Gastroesophageal sphincter (tissue), 4 donors: Measurements from ENCODE around the gene PVALB. TPM values are rescaled to one million over a fixed set of nuclear protein-coding genes. Genes with fewer than 3 reads are reported as not detected.

ENCODE experiments used
- ATAC-seq: fragments of 150-250 bp; one replicate; pipeline ENCODE4 v1.9.1; 2016; ENCODE audit warnings: mild to moderate bottlenecking, moderate library complexity
- H3K27ac ChIP-seq, 4 donors: fragments of 200-600 bp; sonication (generic) in 3 of 4; 1 replicate in 3 of 4; 2 replicates in 1 of 4; pipeline ENCODE4 v1.5.1; 2016 to 2019
- H3K27me3 ChIP-seq: fragments of 200-600 bp; sonication (generic); one replicate; pipeline ENCODE4 v1.5.1; 2019
- H3K36me3 ChIP-seq, 2 donors: fragments of 200-600 bp; sonication (generic); one replicate each; pipeline ENCODE4 v1.5.1; 2019; ENCODE audit warnings: control low read depth in 1 of 2
- H3K4me1 ChIP-seq, 3 donors: fragments of 200-600 bp; sonication (generic); 1 replicate in 2 of 3; 2 replicates in 1 of 3; pipeline ENCODE4 v1.5.1; 2016 to 2019; ENCODE audit warnings: control low read depth in 2 of 3
- H3K4me3 ChIP-seq, 2 donors: fragments of 200-600 bp; sonication (generic); one replicate each; pipeline ENCODE4 v1.5.1; 2019; ENCODE audit warnings: mild to moderate bottlenecking in 1 of 2, moderate library complexity in 1 of 2
- H3K9me3 ChIP-seq, 3 donors: fragments of 200-600 bp; sonication (generic); one replicate each; pipeline ENCODE4 v1.5.1; 2017 to 2019; ENCODE audit warnings: control low read depth in 2 of 3
- EP300 ChIP-seq: sonication (generic); formaldehyde crosslinking; IDR thresholded peaks from one replicate; pipeline ENCODE4 v1.6.1; 2017; ENCODE audit warnings: antibody characterized with exemption, mild to moderate bottlenecking
- POLR2A ChIP-seq, 2 donors: fragments of 450-650 bp; IDR thresholded peaks; one replicate each; pipeline ENCODE4 v1.6.1; 2017; ENCODE audit warnings: antibody characterized with exemption in 2 of 2, mild to moderate bottlenecking in 2 of 2, moderate library complexity in 1 of 2
- POLR2AphosphoS5 ChIP-seq: sonication (generic); formaldehyde crosslinking; IDR thresholded peaks from one replicate; pipeline ENCODE4 v1.6.1; 2017; ENCODE audit warnings: antibody characterized with exemption
- WGBS, 2 donors: methylation state at CpG; one replicate each; pipeline ENCODE4 v1.1.5; 2018; ENCODE audit warnings: low coverage in 1 of 2; 5-methylcytosine and 5-hydroxymethylcytosine counted together
- total RNA-seq, 4 donors: library from RNA; depleted of rRNA; stranded (reverse); fragments of >200 nt; gene quantifications; one replicate each; pipeline ENCODE4 v1.1.0, GENCODE V29; 2016
- TF ChIP-seq, protein P1 (sequence below), 4 experiments: fragments of 200-600 bp in 2 of 4; fragments of 450-650 bp in 2 of 4; sonication (generic) in 1 of 4; IDR thresholded peaks; one replicate each; pipeline ENCODE4 v1.5.1; 2017 to 2019; ENCODE audit warnings: antibody characterized with exemption in 4 of 4, mild to moderate bottlenecking in 2 of 4, moderate library complexity in 2 of 4

Gene PVALB
- total RNA-seq, 4 donors from 2014 or later: not detected

- no peak overlapping the region for H3K4me3 ChIP-seq
- TF ChIP-seq, protein P1, sequence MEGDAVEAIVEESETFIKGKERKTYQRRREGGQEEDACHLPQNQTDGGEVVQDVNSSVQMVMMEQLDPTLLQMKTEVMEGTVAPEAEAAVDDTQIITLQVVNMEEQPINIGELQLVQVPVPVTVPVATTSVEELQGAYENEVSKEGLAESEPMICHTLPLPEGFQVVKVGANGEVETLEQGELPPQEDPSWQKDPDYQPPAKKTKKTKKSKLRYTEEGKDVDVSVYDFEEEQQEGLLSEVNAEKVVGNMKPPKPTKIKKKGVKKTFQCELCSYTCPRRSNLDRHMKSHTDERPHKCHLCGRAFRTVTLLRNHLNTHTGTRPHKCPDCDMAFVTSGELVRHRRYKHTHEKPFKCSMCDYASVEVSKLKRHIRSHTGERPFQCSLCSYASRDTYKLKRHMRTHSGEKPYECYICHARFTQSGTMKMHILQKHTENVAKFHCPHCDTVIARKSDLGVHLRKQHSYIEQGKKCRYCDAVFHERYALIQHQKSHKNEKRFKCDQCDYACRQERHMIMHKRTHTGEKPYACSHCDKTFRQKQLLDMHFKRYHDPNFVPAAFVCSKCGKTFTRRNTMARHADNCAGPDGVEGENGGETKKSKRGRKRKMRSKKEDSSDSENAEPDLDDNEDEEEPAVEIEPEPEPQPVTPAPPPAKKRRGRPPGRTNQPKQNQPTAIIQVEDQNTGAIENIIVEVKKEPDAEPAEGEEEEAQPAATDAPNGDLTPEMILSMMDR (IDR thresholded peaks at IDR 0.05): no peak
- no peak for TF ChIP-seq POLR2A (IDR thresholded peaks at IDR 0.05)
- TF ChIP-seq EP300: no peak
- no peak for TF ChIP-seq POLR2AphosphoS5
- WGBS, 2 donors: 83 to 98% methylated on average over 1 to 5 of the region's 5 CpGs
- H3K36me3 ChIP-seq: peaks cover 0 to 36% of the 10 kb centered on the region in 2 donors
- H3K4me1 ChIP-seq: peaks cover 0 to 6% (median 0%) of the 10 kb centered on the region in 3 donors
- H3K9me3 ChIP-seq: no peaks in the 10 kb centered on the region
- H3K27me3 ChIP-seq: no peaks in the 10 kb centered on the region
- H3K27ac ChIP-seq: no peak overlapping the region
- ATAC-seq: no peak
Measured at GRCh38 chr22:36768141-36768540, 48.7 kb downstream of the PVALB start.

DNA sequence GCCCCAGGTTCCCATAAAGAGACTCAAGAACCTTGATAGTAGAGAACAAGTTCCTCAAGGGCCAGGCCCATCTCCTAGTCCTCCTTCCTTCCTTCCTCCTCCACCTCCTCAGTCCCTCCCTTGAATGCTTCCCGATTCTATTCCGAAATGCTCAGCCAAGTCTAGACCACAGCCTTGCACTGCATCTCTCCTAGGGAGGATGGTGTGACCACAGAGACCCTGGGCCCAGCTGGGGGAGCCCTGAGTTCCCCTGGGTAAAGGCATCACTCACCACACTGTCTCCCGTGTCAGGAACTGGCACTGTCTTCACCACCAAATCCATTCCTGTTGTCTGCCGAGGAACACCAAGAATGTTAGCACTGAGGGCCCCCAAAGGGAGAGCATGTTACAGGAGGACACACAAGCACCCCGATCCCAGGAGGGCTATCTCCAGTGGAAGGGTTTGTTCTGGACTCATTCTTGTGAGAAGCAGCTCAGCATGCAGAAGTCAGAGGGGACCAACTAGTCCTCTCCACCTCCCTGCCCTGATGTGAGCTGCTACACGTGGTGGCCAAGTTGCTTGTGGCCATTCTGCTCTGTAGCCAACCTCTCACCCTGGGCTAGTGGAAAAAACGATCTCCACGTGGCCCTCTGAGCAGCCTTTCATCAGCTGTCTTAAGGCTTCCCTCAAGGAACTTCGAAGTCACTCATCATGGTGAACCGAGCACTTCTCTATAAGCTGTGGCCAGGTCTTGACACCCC lies 49.6 kb downstream of the PVALB start:
- TF ChIP-seq, protein P1 (IDR thresholded peaks at IDR 0.05): no peak
- no peak for TF ChIP-seq EP300
- no peak for TF ChIP-seq POLR2A (IDR thresholded peaks at IDR 0.05)
- no peak for TF ChIP-seq POLR2AphosphoS5
- Histone ChIP-seq H3K36me3 (peaks cover 0 to 36% of the 10 kb centered on the region in 2 donors), H3K4me3 (no peak overlapping the region), H3K4me1 (peaks cover 0 to 15% (median 0%) of the 10 kb centered on the region in 3 donors), H3K27ac (no peak overlapping the region), H3K27me3 (no peaks in the 10 kb centered on the region), H3K9me3 (no peaks in the 10 kb centered on the region)
- WGBS, 2 donors: 84% methylated on average over 6 of the region's 10 CpGs; no CpG with 5 or more reads in 1 of the 2 donors
- ATAC-seq: no peak

DNA sequence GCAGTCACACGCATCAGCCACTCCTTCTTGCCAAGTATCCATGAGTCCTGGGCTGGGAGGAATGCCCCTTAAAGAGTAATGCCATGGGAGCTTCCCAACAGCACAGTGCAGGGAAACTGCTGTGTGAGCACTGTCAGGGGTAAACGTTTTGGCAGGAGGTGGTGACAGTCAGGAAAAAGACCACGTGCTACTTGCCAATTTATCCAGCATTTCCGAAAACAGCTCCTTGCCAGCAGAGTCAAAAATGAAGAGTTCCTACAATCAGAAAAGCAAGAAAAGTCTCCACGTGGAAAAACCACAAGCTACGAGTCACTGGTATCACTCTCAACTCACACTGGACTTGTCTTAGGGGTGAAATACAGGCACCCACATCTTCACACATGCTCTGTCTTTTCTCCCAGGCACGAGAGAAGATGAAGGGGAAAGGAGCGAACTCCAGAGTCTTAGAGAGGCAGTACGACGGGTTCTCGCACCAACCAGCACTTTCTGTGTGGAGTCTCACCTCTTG lies 50.8 kb downstream of the PVALB start:
- no peak for ATAC-seq
- Histone ChIP-seq H3K36me3 (peaks cover 0 to 36% of the 10 kb centered on the region in 2 donors), H3K4me3 (no peak overlapping the region), H3K27ac (no peak overlapping the region), H3K9me3 (no peaks in the 10 kb centered on the region), H3K27me3 (no peaks in the 10 kb centered on the region), H3K4me1 (peaks cover 0 to 27% (median 0%) of the 10 kb centered on the region in 3 donors)
- no peak for TF ChIP-seq POLR2AphosphoS5
- TF ChIP-seq, protein P1 (IDR thresholded peaks at IDR 0.05): no peak
- no peak for TF ChIP-seq POLR2A (IDR thresholded peaks at IDR 0.05)
- no peak for TF ChIP-seq EP300
- 80 to 81% methylated on average over 5 to 9 of the region's 11 CpGs for WGBS, 2 donors

DNA sequence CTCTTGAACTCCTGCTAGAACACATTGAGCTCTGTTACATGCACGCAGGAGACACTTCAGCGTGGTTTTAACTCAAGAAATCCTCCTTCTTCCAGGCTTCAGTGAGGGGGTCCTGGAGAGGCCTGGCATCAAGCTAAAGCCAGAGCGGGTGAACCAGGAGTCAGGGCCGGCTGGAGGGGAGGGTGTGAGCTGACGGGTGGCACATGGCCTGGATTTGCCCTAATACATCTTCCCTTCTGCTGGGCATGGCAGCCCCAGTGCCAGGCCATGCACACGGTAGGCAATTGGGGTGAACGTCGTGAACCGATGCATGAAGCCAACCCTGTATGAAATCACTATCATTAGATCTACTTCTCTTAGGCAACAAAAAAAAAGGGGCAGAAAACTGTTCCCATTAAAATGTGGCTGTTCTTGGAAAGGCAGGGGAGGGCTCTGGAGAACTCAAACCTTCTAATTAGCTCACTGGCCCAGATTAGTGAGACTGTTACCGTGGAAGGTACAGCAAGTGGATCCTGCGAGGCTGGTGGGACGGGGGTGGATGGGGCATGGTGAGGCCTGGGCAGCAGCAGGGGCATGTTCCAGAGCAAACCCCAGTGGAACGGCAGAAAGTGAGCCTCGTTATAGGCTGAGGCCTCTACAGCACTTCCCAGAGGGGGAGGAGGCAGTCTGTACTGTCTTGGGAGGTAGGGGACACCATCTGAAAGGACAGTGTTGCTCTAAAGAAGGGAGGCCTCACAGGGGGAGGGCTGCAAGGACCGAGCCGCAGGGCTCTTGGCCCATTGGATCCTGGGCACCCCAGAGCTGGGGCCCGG lies 51.5 kb downstream of the PVALB start:
- Histone ChIP-seq H3K27me3 (no peaks in the 10 kb centered on the region), H3K27ac (no peak overlapping the region), H3K4me1 (peaks cover 0 to 34% (median 0%) of the 10 kb centered on the region in 3 donors), H3K4me3 (no peak overlapping the region), H3K9me3 (no peaks in the 10 kb centered on the region), H3K36me3 (peaks cover 0 to 36% of the 10 kb centered on the region in 2 donors)
- TF ChIP-seq EP300: no peak
- no peak for TF ChIP-seq POLR2A (IDR thresholded peaks at IDR 0.05)
- TF ChIP-seq POLR2AphosphoS5: no peak
- TF ChIP-seq, protein P1 (IDR thresholded peaks at IDR 0.05): no peak
- no peak for ATAC-seq
- WGBS, 2 donors: 82 to 98% methylated on average over 6 to 8 of the region's 17 CpGs
